Activated CD4-positive, CD25-positive, alpha-beta regulatory T cell treated with anti-CD3 and anti-CD28 coated beads, Interleukin-2, amount 50 U/mL, for 16 hours (primary cell): ENCODE results near the gene RBM18.

Source experiments
- DNase-seq: peaks from one replicate; pipeline ENCODE4 v3.0.0-alpha.2; 2020; ENCODE audit warnings: low read depth, low spot score

RBM18 gene

DNA sequence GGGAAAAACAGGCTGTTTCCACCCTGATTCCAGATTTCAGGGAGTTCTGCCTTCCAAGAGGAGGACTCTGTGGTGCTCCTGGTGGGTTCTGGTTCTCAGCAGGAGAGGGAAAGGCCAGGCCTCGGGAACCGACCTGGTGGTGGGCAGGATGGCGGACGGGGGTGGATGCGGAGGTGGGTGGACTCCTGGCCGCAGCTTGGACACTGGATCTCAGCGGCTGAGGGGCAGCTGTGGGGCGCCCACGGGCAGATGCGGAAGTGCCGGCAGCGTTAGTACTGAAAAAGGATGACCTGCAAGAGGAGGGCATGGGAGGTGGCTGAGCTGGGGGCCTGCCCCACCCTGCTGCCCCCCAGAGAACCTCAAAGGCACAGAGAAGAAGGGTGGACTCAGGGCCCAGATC lies 60.1 kb downstream of the RBM18 start:
- no peak for DNase-seq

DNA sequence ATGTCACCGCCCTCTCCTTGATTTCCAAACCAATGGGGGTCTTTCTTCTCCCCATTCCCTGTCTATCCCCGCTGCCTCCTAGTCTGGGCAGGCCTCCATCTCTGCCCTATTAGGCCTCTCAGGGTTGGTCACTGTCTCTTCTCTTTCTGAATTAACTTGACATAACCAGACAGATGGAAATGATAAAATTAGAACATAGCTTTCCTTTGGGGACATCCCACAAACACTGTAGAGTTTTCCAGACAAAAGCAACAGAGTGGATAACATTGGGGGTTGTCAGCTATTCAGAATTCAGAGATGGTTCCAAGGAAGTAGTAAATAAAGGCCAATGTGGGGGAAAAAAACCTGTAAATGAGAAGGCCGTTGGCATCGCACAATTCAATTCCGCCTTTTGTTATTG lies 60.6 kb downstream of the RBM18 start:
- no peak for DNase-seq

DNA sequence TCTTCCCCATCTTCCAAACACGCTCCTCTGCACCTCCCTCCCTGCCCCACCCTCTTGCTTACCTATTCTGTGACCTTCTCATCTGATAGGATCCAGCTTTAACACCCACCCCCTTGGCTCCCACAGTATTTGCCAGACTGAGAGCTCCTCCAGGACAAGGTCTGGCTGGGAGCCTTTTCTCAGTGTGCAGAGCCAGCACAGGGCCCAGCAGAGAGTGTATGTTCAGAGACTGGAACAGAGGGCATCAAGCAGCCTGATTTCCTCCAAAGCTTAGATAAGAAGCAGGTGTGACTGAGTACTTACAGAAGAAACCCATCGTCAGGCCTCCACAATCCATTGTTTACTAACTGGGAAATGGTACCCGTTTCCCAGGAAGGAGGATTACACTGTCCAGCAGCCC lies 62.5 kb downstream of the RBM18 start:
- no peak for DNase-seq

DNA sequence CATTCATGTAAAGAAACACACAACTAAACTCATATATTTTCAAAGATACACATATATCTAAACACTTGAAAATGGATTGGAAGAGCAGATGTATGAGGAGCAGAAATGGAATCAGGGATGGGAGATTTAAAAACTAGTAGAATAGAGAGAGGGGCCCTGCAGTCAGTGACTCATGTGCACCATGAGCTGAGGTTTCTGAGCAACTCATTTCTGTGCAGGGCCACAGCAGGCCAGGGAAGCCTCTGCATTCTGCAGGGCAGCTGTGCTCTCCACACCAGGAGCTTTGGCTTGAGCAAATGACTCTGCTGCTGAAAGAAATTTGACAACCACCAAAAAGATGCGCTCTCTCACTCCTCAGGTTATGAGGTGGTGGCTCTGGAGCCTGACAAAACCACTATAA lies 63.0 kb downstream of the RBM18 start:
- no peak for DNase-seq

DNA sequence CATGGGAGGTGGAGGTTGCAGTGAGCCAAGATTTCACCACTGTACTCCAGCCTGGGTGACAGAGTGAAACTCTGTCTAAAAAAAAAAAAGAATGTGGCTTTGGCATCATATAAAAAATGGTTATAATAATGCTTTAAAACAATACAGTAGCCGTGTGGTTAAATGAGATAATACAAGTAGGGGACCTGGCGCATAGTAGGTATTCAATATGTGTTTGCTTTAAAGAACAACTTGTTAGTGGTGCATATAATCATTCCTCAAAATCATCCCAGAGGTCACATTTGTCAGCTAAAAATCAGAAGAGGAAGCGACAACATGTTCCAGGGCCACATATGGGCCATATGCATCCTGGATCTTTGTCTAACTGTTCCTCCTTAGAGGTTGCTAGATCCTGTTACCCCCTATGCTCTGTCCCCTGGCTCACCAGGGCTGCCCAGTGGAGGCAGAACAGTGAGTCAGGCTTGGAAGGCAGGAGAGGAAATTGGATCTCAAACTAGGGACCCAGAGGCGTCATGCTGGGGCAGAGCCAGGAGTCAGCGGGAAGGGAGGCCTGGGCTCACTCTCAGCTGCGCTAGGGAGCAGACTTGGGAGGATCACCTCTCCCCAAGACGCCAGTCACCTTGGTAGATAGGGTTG lies 63.6 kb downstream of the RBM18 start:
- no peak for DNase-seq

DNA sequence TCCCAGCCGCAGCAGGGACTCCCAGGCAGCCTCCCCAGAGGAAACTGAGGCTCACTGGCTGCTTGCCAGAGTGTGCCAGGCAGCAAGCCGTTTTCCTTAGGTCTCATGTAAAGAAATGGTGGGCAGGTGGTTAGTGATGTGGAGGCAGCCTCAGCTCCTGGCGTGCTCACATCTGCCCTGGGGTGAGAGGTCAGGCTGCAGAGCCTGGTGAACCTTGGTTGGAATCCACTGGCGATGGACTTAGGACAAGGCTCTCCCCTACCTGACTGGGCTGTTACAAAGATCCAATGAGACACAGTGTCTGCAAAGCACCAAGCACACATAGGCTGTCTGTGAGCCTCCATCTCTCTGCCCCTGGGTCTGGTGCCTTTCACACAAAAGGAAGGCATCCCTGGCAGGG lies 66.8 kb downstream of the RBM18 start:
- no peak for DNase-seq

DNA sequence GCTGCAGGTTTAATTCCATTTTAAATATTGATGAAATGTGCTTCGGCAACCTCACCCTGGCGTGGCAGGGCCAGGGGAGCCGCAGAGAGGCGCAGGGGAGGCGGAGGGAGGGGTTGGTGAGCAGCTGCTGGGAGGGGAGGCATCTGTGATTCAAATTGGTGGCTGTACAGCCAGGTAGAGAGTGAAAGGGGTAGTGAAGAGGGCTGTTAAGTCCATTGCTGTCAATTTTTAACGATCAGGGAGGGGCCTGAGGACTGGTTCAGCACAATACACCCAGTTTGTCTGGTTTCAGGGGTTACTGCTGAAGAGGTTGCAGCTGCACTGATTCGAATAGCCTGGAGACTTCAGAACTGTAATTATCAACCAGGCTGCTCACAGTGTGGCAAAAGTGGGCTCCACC lies 67.2 kb downstream of the RBM18 start:
- DNase-seq = no peak

DNA sequence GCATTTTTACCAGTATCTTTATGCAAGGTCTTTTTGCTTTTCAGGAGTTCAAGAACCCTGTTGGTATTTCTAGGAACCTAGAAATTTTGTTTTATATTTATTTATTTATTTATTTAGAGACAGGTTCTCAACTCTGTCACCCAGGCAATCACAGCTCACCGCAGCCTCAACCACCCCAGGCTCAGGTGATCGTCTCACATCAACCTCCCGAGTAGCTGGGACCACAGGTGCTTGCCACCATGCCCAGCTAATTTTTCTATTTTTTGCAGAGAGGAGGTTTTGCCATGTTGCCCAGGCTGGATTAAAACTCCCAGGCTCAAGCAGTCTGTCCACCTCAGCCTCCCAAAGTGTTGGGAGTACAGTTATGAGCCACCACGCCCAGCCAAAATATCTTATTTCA lies 68.8 kb downstream of the RBM18 start:
- DNase-seq = no peak

DNA sequence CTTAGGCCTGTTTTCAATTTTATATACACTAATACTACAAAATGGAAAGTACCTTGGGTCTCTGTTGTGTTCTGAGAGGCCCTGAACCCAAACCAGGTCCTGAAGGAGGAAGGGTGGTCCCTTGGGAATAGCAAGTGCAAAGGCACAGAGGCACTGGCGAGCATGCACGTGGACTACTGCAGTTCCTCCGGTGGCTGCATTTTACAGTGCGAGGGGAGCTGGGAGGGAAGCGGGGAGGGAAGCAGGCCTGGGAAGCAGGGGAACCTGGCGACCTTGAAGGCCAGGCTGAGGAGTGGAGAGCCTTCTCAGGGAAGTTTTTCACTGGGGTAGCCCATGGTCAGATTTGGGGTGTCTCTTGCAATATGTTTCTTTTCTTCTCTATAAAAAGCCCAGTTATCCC lies 71.0 kb downstream of the RBM18 start:
- DNase-seq = no peak

DNA sequence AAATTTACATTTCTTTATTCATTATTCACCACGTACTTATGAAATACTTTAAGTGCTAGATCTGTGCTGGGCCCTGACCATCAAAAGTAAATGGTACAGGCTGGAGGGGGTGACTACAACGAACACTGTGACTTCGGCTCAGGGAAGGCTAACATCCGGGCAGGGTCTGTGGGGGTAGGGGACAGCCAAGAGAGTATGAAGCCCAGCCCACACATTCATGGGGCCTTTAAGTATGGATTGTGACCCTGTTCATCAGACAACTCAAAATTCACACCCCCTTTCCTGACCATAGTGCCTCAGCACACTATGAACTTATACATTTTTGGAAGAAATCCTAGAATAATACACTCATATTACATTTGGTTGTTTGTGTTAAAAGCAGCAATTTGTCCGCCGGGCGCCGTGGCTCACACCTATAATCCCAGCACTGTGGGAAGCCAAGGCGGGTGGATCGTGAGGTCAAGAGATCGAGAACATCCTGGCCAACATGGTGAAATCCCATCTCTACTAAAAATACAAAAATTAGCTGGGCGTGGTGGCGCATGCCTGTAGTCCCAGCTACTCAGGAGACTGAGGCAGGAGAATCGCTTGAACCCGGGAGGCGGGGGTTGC lies 71.6 kb downstream of the RBM18 start:
- DNase-seq = no peak

DNA sequence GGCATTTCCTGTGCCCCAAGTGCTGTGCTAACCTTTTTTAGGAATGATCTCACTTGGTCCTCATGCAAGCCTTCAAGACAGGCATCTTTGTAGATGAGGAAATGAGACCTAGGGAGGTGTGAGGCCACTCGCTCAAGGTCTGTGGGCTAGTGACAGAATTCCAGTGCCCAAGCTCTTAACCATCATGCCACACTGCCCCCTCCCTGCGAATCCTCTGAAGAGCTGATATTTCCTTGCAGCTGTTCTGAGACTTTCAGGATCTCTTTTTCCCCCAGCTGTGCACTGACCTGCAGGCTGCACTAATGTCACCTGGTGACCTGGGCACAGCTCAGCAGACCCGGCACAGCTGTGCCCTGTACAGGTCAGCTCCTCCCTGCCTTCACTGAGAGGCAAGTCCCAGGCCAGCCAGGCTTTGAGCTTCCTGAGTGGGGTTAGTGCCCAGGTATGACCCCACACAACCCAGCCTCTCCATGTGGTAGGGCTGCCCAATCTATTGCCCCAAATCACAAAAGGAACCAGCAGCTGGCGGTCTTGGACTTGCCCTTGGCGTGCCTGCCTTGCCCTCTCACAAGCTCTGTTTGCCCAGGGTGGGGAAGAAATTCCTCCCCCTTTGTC lies 72.3 kb downstream of the RBM18 start:
- DNase-seq = no peak

DNA sequence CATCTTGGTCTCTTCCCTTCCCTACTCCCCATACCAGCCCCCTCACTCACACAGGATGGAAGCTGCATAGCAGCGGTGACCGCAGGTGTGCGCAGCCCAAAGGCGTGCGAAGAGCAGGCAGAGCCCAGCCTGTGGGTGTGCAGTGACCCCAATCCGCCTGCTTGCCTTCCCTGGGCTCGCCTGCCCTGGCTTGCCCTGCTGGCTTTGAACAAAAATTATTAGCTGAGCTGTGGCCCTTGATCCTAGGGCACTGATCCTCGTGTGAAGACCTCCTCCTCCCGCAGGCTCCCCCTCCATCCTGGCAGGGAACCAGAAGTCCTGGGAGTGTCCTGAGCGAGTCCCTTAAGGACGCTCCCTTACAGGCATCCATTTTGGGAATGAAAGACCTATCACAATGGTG lies 73.1 kb downstream of the RBM18 start:
- no peak for DNase-seq

DNA sequence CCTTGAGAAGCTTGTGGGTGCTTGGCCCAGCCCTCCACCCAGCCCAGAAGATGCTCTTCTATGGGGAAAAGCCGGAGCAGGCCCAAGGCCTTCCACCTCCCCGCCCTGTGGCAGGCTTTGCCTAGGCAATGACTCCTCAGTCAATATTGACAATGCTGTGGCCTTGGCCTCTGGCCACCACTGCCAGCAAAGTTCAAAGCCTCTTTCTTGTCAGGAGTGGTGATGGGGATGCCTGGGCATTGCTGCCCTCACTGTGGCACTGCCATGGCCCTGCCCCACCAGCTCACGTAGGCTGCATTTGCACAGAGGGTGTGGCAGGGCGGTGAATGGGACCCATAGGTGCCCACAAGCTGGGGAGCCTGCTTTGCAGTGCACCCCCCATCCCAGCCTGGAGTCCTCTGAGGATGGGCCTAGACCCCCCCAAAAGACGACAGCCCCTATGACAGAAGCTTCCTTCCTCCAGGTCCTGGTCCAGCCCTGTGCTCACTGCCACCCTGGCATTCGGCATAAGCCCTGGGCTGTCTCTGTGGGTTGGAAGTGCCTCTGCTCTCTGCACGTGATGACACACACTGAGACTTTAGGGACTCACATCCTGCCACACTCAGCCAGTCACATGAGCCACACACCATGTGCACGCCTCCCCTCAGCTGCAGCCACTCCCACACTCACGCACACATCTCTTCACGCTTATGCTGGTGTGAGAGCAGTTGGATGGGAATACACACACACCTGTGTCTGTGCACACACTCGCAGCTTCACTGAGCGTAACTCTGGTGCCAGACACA lies 73.9 kb downstream of the RBM18 start:
- no peak for DNase-seq

DNA sequence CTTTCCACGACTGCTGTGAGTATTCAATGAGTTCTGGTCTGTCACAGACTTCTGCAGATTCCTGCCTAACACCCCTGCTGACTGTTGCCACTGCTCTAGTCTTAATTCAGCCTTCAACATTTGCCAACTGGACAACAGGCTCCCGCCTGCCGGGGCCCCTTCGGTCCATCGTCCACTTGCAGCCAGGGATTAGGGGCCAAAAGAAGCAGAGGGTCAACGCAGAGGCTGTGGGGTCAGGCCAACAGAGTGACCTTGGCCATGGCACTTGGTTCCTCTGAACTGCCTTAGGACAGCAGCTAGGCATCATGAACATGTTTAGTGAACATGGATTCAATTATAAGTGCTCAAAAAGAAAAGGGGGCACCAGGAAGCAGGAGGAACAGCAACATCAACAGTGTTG lies 76.3 kb downstream of the RBM18 start:
- DNase-seq = no peak
